ENCODE data around the gene SCN4A. TPM values are rescaled to one million over a fixed set of nuclear protein-coding genes. Genes with fewer than 3 reads are reported as not detected.

The SCN4A gene
- total and polyA plus RNA-seq, 2 experiments from 2014 or later = 0.07 TPM; not detected in 1

DNA sequence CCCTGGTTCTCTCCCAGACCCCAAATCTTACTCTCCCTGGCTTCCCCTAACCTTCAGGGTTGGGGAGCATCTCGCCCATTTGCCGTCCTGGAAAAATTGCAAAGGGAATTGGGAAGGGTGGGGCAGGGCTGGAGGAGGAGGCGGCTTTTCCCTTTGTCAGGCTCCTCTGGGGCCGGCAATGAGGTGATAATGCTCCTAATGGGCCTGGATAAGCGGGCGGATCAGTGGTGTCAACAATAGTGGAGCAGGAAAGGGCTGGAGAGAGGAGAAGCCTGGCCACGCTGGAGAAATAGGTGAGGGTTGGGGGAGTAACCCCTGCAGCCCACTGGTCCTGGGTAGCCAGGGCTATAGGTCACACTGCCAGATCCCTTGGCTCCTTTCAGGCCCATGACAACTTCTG lies 12.3 kb downstream of the SCN4A start:
- Histone ChIP-seq H3K4me2 (no peak overlapping the region), H3K9me2 (replicated peaks; ENCODE audit: insufficient read depth) (no peaks in the 10 kb centered on the region), H4K20me1 (ENCODE audit: insufficient read depth, poor library complexity, severe bottlenecking) (no peaks in the 10 kb centered on the region), H3K4me3 (no peak overlapping the region), H3K27ac (no peak overlapping the region), H3K36me3 (replicated peaks; ENCODE audit: insufficient read depth, low read depth) (no peaks in the 10 kb centered on the region), H3K27me3 (peaks cover 3% of the 10 kb centered on the region), H2AFZ (no peak overlapping the region), H3K79me2 (no peaks in the 10 kb centered on the region), H3K9me3 (ENCODE audit: low read depth) (no peaks in the 10 kb centered on the region), H3K4me1 (ENCODE audit: insufficient read depth) (no peaks in the 10 kb centered on the region)
- WGBS (ENCODE audit: low lambda C conversion rate, missing lambda C conversion rate) = 36% methylated on average over 7 of the region's 7 CpGs
- DNase-seq (ENCODE audit: low spot score) = no peak
- TF ChIP-seq EZH2 (IDR thresholded peaks at IDR 0.05; ENCODE audit: borderline replicate concordance) (no peak), EZH2phosphoT487 (IDR thresholded peaks at IDR 0.05; ENCODE audit: low read depth, severe bottlenecking, unreplicated experiment) (no peak)
- TF ChIP-seq, protein P1, sequence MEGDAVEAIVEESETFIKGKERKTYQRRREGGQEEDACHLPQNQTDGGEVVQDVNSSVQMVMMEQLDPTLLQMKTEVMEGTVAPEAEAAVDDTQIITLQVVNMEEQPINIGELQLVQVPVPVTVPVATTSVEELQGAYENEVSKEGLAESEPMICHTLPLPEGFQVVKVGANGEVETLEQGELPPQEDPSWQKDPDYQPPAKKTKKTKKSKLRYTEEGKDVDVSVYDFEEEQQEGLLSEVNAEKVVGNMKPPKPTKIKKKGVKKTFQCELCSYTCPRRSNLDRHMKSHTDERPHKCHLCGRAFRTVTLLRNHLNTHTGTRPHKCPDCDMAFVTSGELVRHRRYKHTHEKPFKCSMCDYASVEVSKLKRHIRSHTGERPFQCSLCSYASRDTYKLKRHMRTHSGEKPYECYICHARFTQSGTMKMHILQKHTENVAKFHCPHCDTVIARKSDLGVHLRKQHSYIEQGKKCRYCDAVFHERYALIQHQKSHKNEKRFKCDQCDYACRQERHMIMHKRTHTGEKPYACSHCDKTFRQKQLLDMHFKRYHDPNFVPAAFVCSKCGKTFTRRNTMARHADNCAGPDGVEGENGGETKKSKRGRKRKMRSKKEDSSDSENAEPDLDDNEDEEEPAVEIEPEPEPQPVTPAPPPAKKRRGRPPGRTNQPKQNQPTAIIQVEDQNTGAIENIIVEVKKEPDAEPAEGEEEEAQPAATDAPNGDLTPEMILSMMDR (IDR thresholded peaks at IDR 0.05; ENCODE audit: poor library complexity) = no peak

DNA sequence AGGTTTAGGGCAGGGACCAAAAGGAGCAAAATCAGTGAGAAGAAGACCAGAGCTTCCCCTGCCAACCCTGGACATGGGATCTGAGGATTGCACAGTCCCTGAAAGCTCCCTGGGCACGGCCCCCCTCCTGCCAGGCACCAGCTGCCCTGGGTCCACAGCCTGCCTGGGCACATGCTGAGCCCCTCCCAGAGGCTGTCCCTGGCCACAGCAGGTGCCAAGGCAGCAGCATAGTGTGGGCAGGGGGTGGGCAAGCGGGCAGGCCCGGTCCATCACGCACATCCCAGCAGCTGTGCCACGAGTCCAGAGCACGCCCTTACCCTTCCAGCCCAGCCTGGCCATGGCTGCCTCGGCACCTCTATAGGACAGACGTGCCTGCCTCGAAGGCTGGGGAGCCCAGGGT lies 12.7 kb downstream of the SCN4A start:
- Histone ChIP-seq H3K79me2 (no peaks in the 10 kb centered on the region), H3K4me3 (no peak overlapping the region), H3K4me2 (no peak overlapping the region), H3K27ac (no peak overlapping the region), H3K27me3 (peaks cover 3% of the 10 kb centered on the region), H3K4me1 (ENCODE audit: insufficient read depth) (no peaks in the 10 kb centered on the region), H2AFZ (no peak overlapping the region), H3K36me3 (replicated peaks; ENCODE audit: insufficient read depth, low read depth) (no peaks in the 10 kb centered on the region), H3K9me3 (ENCODE audit: low read depth) (no peaks in the 10 kb centered on the region), H3K9me2 (replicated peaks; ENCODE audit: insufficient read depth) (no peaks in the 10 kb centered on the region), H4K20me1 (ENCODE audit: insufficient read depth, poor library complexity, severe bottlenecking) (no peaks in the 10 kb centered on the region)
- TF ChIP-seq, protein P1 (IDR thresholded peaks at IDR 0.05; ENCODE audit: poor library complexity) = no peak
- TF ChIP-seq EZH2 (IDR thresholded peaks at IDR 0.05; ENCODE audit: borderline replicate concordance) (no peak), EZH2phosphoT487 (IDR thresholded peaks at IDR 0.05; ENCODE audit: low read depth, severe bottlenecking, unreplicated experiment) (no peak)
- DNase-seq (ENCODE audit: low spot score) = no peak
- WGBS (ENCODE audit: low lambda C conversion rate, missing lambda C conversion rate) = 76% methylated on average over 7 of the region's 9 CpGs

DNA sequence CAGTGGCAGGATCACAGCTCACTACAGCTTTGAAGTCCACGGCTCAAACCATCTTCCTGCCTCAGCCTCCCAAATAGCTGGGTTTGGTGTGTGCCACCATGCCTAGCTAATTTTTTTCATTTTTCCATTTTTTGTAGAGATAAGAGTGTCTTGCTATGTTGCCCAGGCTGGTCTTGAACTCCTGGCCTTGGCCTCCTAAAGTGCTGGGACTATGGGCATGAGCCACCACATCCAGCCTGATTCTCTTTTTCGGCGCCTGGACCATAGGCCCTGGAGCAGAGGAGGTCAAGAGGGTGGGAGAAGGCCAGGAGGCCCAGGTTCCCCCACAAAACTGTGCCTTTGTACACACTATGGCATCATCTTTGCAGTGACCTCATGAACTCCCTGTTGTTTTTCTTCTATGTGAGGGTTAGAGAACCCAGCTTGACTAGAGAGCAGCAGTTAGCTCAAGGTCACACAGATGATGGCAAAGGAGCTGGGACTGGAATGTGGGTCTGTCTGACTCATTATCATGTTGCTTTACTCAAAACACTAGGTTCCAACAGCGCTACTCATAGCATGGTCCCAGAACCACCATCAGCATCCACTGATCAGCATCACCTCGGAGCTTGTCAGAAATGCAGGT lies 16.3 kb downstream of the SCN4A start:
- Histone ChIP-seq H3K79me2 (no peaks in the 10 kb centered on the region), H3K9me2 (replicated peaks; ENCODE audit: insufficient read depth) (no peaks in the 10 kb centered on the region), H3K9me3 (ENCODE audit: low read depth) (no peaks in the 10 kb centered on the region), H3K4me1 (ENCODE audit: insufficient read depth) (no peaks in the 10 kb centered on the region), H3K4me2 (no peak overlapping the region), H3K36me3 (replicated peaks; ENCODE audit: insufficient read depth, low read depth) (no peaks in the 10 kb centered on the region), H3K4me3 (no peak overlapping the region), H3K27ac (no peak overlapping the region), H2AFZ (no peak overlapping the region), H4K20me1 (ENCODE audit: insufficient read depth, poor library complexity, severe bottlenecking) (no peaks in the 10 kb centered on the region), H3K27me3 (peaks cover 3% of the 10 kb centered on the region)
- no peak for TF ChIP-seq EZH2 (IDR thresholded peaks at IDR 0.05; ENCODE audit: borderline replicate concordance)
- TF ChIP-seq EZH2phosphoT487 (IDR thresholded peaks at IDR 0.05; ENCODE audit: low read depth, severe bottlenecking, unreplicated experiment) = no peak
- TF ChIP-seq, protein P1 (IDR thresholded peaks at IDR 0.05; ENCODE audit: poor library complexity) = no peak
- DNase-seq (ENCODE audit: low spot score) = no peak
- 93% methylated on average over 5 of the region's 5 CpGs for WGBS (ENCODE audit: low lambda C conversion rate, missing lambda C conversion rate)
